ENCODE measurements around the gene DBF4B. TPM values are rescaled to one million over a fixed set of nuclear protein-coding genes. Genes with fewer than 3 reads are reported as not detected.

The DBF4B gene
- total and polyA plus RNA-seq, 3 experiments from 2014 or later: 0.75 to 16.1 (median 15.2) TPM

- Histone ChIP-seq H3K36me3 (ENCODE audit: insufficient read depth, low read length) (no peaks in the 10 kb centered on the region), H3K27me3 (ENCODE audit: insufficient read depth, low read length, poor library complexity, severe bottlenecking) (no peaks in the 10 kb centered on the region), H3K9me3 (ENCODE audit: low read length) (no peaks in the 10 kb centered on the region), H3K4me3 (ENCODE audit: low read length) (no peak overlapping the region), H3K27ac (ENCODE audit: low read depth, low read length) (no peak overlapping the region), H3K4me1 (ENCODE audit: insufficient read depth, low read length) (no peaks in the 10 kb centered on the region)
- Mint-ChIP-seq H3K4me3 (no peak overlapping the region), H3K36me3 (no peaks in the 10 kb centered on the region), H3K27ac (peak overlapping the region in 1 of 8 donors; percentile 10), H3K27me3 (peaks cover 7 to 38% of the 10 kb centered on the region in 2 donors), H3K9me3 (no peaks in the 10 kb centered on the region), H3K4me1 (peaks cover 0 to 3% (median 0%) of the 10 kb centered on the region in 3 donors)
- CTCF ChIA-PET: no interaction called here
- DNase-seq: no peak
- POLR2A ChIA-PET: no interaction called here
These were observed 59.0 kb downstream of the DBF4B start for GRCh38 chr17:44767493-44767892.

- CTCF ChIA-PET: interaction anchor here (1.1 kb wide), 1 partner anchor 96 kb away, joined by 3 read pairs; no protein-coding TSS in a partner anchor
- H3K36me3 Mint-ChIP-seq: no peaks in the 10 kb centered on the region
- no peak overlapping the region for H3K27ac ChIP-seq (ENCODE audit: low read depth, low read length)
- H3K9me3 ChIP-seq (ENCODE audit: low read length): no peaks in the 10 kb centered on the region
- H3K4me3 ChIP-seq (ENCODE audit: low read length): no peak overlapping the region
- H3K4me1 ChIP-seq (ENCODE audit: insufficient read depth, low read length): no peaks in the 10 kb centered on the region
- H3K27me3 ChIP-seq (ENCODE audit: insufficient read depth, low read length, poor library complexity, severe bottlenecking): no peaks in the 10 kb centered on the region
- POLR2A ChIA-PET: no interaction called here
- DNase-seq: no peak
- peaks cover 0 to 3% (median 0%) of the 10 kb centered on the region in 3 donors for H3K4me1 Mint-ChIP-seq
- H3K36me3 ChIP-seq (ENCODE audit: insufficient read depth, low read length): no peaks in the 10 kb centered on the region
- H3K9me3 Mint-ChIP-seq: no peaks in the 10 kb centered on the region
- no peak overlapping the region for H3K4me3 Mint-ChIP-seq
- H3K27me3 Mint-ChIP-seq: peaks cover 7 to 32% of the 10 kb centered on the region in 2 donors
- H3K27ac Mint-ChIP-seq: no peak overlapping the region
These were observed 60.2 kb downstream of the DBF4B start for GRCh38 chr17:44768505-44769142.

GRCh38 chr17:44769230-44769629, 60.8 kb downstream of the DBF4B start:
- Histone ChIP-seq H3K27me3 (ENCODE audit: insufficient read depth, low read length, poor library complexity, severe bottlenecking) (no peaks in the 10 kb centered on the region), H3K27ac (ENCODE audit: low read depth, low read length) (no peak overlapping the region), H3K36me3 (ENCODE audit: insufficient read depth, low read length) (no peaks in the 10 kb centered on the region), H3K4me1 (ENCODE audit: insufficient read depth, low read length) (no peaks in the 10 kb centered on the region), H3K4me3 (ENCODE audit: low read length) (no peak overlapping the region), H3K9me3 (ENCODE audit: low read length) (no peaks in the 10 kb centered on the region)
- DNase-seq: no peak
- Mint-ChIP-seq H3K27me3 (peaks cover 7 to 30% of the 10 kb centered on the region in 2 donors), H3K36me3 (no peaks in the 10 kb centered on the region), H3K4me3 (no peak overlapping the region), H3K27ac (no peak overlapping the region), H3K4me1 (peaks cover 0 to 3% (median 0%) of the 10 kb centered on the region in 3 donors), H3K9me3 (no peaks in the 10 kb centered on the region)
- ChIA-PET POLR2A (interaction anchor here (0.6 kb wide), 1 partner anchor 51 kb away, joined by 3 read pairs; no protein-coding TSS in a partner anchor), CTCF (interaction anchor here (1.1 kb wide), 1 partner anchor 96 kb away, joined by 3 read pairs; no protein-coding TSS in a partner anchor)

GRCh38 chr17:44769647-44770084, 61.2 kb downstream of the DBF4B start:
- Mint-ChIP-seq H3K4me3 (no peak overlapping the region), H3K27ac (no peak overlapping the region), H3K4me1 (peaks cover 0 to 3% (median 2%) of the 10 kb centered on the region in 3 donors), H3K9me3 (no peaks in the 10 kb centered on the region), H3K27me3 (peaks cover 4 to 30% of the 10 kb centered on the region in 2 donors), H3K36me3 (no peaks in the 10 kb centered on the region)
- H3K27ac ChIP-seq (ENCODE audit: low read depth, low read length): no peak overlapping the region
- no peaks in the 10 kb centered on the region for H3K36me3 ChIP-seq (ENCODE audit: insufficient read depth, low read length)
- no peaks in the 10 kb centered on the region for H3K9me3 ChIP-seq (ENCODE audit: low read length)
- no peak for DNase-seq
- H3K27me3 ChIP-seq (ENCODE audit: insufficient read depth, low read length, poor library complexity, severe bottlenecking): no peaks in the 10 kb centered on the region
- CTCF ChIA-PET: no interaction called here
- no peak overlapping the region for H3K4me3 ChIP-seq (ENCODE audit: low read length)
- POLR2A ChIA-PET: interaction anchor here (0.6 kb wide), 1 partner anchor 51 kb away, joined by 3 read pairs; no protein-coding TSS in a partner anchor
- no peaks in the 10 kb centered on the region for H3K4me1 ChIP-seq (ENCODE audit: insufficient read depth, low read length)

- Histone ChIP-seq H3K27ac (ENCODE audit: low read depth, low read length) (no peak overlapping the region), H3K27me3 (ENCODE audit: insufficient read depth, low read length, poor library complexity, severe bottlenecking) (no peaks in the 10 kb centered on the region), H3K36me3 (ENCODE audit: insufficient read depth, low read length) (no peaks in the 10 kb centered on the region), H3K4me1 (ENCODE audit: insufficient read depth, low read length) (no peaks in the 10 kb centered on the region), H3K4me3 (ENCODE audit: low read length) (no peak overlapping the region), H3K9me3 (ENCODE audit: low read length) (no peaks in the 10 kb centered on the region)
- no peak overlapping the region for H3K4me3 Mint-ChIP-seq
- H3K36me3 Mint-ChIP-seq: no peaks in the 10 kb centered on the region
- no peak overlapping the region for H3K27ac Mint-ChIP-seq
- ChIA-PET CTCF (interaction anchor here (1.3 to 1.7 kb wide), 2 partner anchors 9 to 11 kb away, joined by 3 to 5 read pairs; no protein-coding TSS in a partner anchor), POLR2A (no interaction called here)
- peaks cover 0 to 4% (median 4%) of the 10 kb centered on the region in 3 donors for H3K4me1 Mint-ChIP-seq
- H3K27me3 Mint-ChIP-seq: peaks cover 4 to 28% of the 10 kb centered on the region in 2 donors
- no peaks in the 10 kb centered on the region for H3K9me3 Mint-ChIP-seq
- no peak for DNase-seq
These were observed 61.9 kb downstream of the DBF4B start for GRCh38 chr17:44770166-44770925.

GRCh38 chr17:44772308-44773045, 64.0 kb downstream of the DBF4B start:
- Mint-ChIP-seq H3K36me3 (no peaks in the 10 kb centered on the region), H3K27me3 (peaks cover 2 to 15% of the 10 kb centered on the region in 2 donors), H3K4me3 (no peak overlapping the region), H3K4me1 (peaks cover 0 to 14% (median 7%) of the 10 kb centered on the region in 3 donors), H3K9me3 (no peaks in the 10 kb centered on the region), H3K27ac (peak overlapping the region in 1 of 8 donors; percentile 33)
- Histone ChIP-seq H3K36me3 (ENCODE audit: insufficient read depth, low read length) (no peaks in the 10 kb centered on the region), H3K4me1 (ENCODE audit: insufficient read depth, low read length) (peaks cover 7% of the 10 kb centered on the region), H3K27me3 (ENCODE audit: insufficient read depth, low read length, poor library complexity, severe bottlenecking) (no peaks in the 10 kb centered on the region), H3K4me3 (ENCODE audit: low read length) (no peak overlapping the region), H3K9me3 (ENCODE audit: low read length) (no peaks in the 10 kb centered on the region), H3K27ac (ENCODE audit: low read depth, low read length) (no peak overlapping the region)
- DNase-seq: no peak
- ChIA-PET CTCF (interaction anchor here (1.1 to 9.4 kb wide), 3 partner anchors 78 to 104 kb away, joined by 3 to 141 read pairs (median 3); no protein-coding TSS in a partner anchor), POLR2A (interaction anchor here (0.6 kb wide), 2 partner anchors 17 to 273 kb away, joined by 4 to 8 read pairs; no protein-coding TSS in a partner anchor)

- H3K9me3 ChIP-seq (ENCODE audit: low read length): no peaks in the 10 kb centered on the region
- H3K4me3 Mint-ChIP-seq: peak overlapping the region in 2 of 7 donors; percentile 17 to 21
- H3K27me3 ChIP-seq (ENCODE audit: insufficient read depth, low read length, poor library complexity, severe bottlenecking): no peaks in the 10 kb centered on the region
- no peak overlapping the region for H3K4me3 ChIP-seq (ENCODE audit: low read length)
- CTCF ChIA-PET: interaction anchor here (9.4 kb wide), 1 partner anchor 92 kb away, joined by 141 read pairs; no protein-coding TSS in a partner anchor
- H3K36me3 Mint-ChIP-seq: no peaks in the 10 kb centered on the region
- peaks cover 2 to 10% of the 10 kb centered on the region in 2 donors for H3K27me3 Mint-ChIP-seq
- H3K4me1 ChIP-seq (ENCODE audit: insufficient read depth, low read length): peaks cover 7% of the 10 kb centered on the region
- H3K9me3 Mint-ChIP-seq: no peaks in the 10 kb centered on the region
- POLR2A ChIA-PET: no interaction called here
- H3K27ac ChIP-seq (ENCODE audit: low read depth, low read length): no peak overlapping the region
- peaks cover 0 to 14% (median 7%) of the 10 kb centered on the region in 3 donors for H3K4me1 Mint-ChIP-seq
- no peaks in the 10 kb centered on the region for H3K36me3 ChIP-seq (ENCODE audit: insufficient read depth, low read length)
- H3K27ac Mint-ChIP-seq: peak overlapping the region in 1 of 8 donors; percentile 24
- DNase-seq: no peak
These were observed 64.7 kb downstream of the DBF4B start for GRCh38 chr17:44773140-44773539.

All from CD8-positive, alpha-beta memory T cell (primary cell).